HuH-7 (cell line): Measurements from ENCODE around the gene NPPB.
A peak's percentile ranks its signal among the peaks of the same experiment; 100 is the strongest.
"Not testable (repeated sequence)": the region's sequence is repeated elsewhere in the genome, so short reads cannot be mapped to it uniquely, and the experiment has no call there.

ENCODE experiments used
- DNase-seq: peaks from one replicate; pipeline ENCODE4 v3.0.0; 2011; ENCODE audit warnings: low spot score

Gene NPPB

GRCh38 chr1:11858613-11858967 is at the start of gene NPPB:
Gene NPPB (minus strand): TSS chr1:11858945. CDS start chr1:11858833, 112 bp downstream.
- DNase-seq = no peak

- DNase-seq = peak; percentile 57
Measured at GRCh38 chr1:11908095-11908675, 49.4 kb upstream of the NPPB start.

- peak; percentile 77 for DNase-seq
Measured at GRCh38 chr1:11907275-11908094, 48.7 kb upstream of the NPPB start.

- DNase-seq = no peak
Measured at GRCh38 chr1:11906870-11907269, 48.1 kb upstream of the NPPB start.

GRCh38 chr1:11904978-11905377 is 46.2 kb upstream of the NPPB start:
- no peak for DNase-seq

- not testable (repeated sequence) for DNase-seq
Measured at GRCh38 chr1:11904156-11904555, 45.4 kb upstream of the NPPB start.

- DNase-seq = no peak
Measured at GRCh38 chr1:11903210-11903609, 44.5 kb upstream of the NPPB start.

- DNase-seq = not testable (repeated sequence)
Measured at GRCh38 chr1:11901446-11901845, 42.7 kb upstream of the NPPB start.

GRCh38 chr1:11898831-11899467 is 40.2 kb upstream of the NPPB start:
- no peak for DNase-seq

GRCh38 chr1:11898086-11898785 is 39.5 kb upstream of the NPPB start:
- no peak for DNase-seq

GRCh38 chr1:11894501-11894900 is 35.8 kb upstream of the NPPB start:
- DNase-seq = not testable (repeated sequence)

GRCh38 chr1:11893907-11894251 is 35.1 kb upstream of the NPPB start:
- peak; percentile 94 for DNase-seq

- DNase-seq = no peak
Measured at GRCh38 chr1:11891433-11892186, 32.9 kb upstream of the NPPB start.

- no peak for DNase-seq
Measured at GRCh38 chr1:11888877-11889208, 30.1 kb upstream of the NPPB start.

- DNase-seq = no peak
Measured at GRCh38 chr1:11888206-11888876, 29.6 kb upstream of the NPPB start.

- no peak for DNase-seq
Measured at GRCh38 chr1:11887666-11888007, 28.9 kb upstream of the NPPB start.

GRCh38 chr1:11886986-11887665 is 28.4 kb upstream of the NPPB start:
- DNase-seq = no peak

- no peak for DNase-seq
Measured at GRCh38 chr1:11885916-11886315, 27.2 kb upstream of the NPPB start.

- no peak for DNase-seq
Measured at GRCh38 chr1:11882814-11883538, 24.2 kb upstream of the NPPB start.

- no peak for DNase-seq
Measured at GRCh38 chr1:11881749-11882441, 23.1 kb upstream of the NPPB start.
